Measurements from ENCODE around the gene SLC44A5.

Gene SLC44A5

GRCh38 chr1:75171876-75172275 lies 439.0 kb downstream of the SLC44A5 start:
- no peak for DNase-seq

- no peak for DNase-seq
Observed at GRCh38 chr1:75170981-75171380, 439.9 kb downstream of the SLC44A5 start.

- DNase-seq, result no peak
Observed at GRCh38 chr1:75170011-75170410, 440.9 kb downstream of the SLC44A5 start.

GRCh38 chr1:75166821-75167220 lies 444.1 kb downstream of the SLC44A5 start:
- no peak for DNase-seq

GRCh38 chr1:75165264-75165663 lies 445.6 kb downstream of the SLC44A5 start:
- no peak for DNase-seq

GRCh38 chr1:75159154-75159553 lies 451.8 kb downstream of the SLC44A5 start:
- DNase-seq, result no peak

All from hippocampal formation (tissue), 2 donors.